ENCODE results near the gene SLMAP. TPM values are rescaled to one million over a fixed set of nuclear protein-coding genes. Genes with fewer than 3 reads are reported as not detected.

The SLMAP gene
- polyA plus RNA-seq, 2 of the 4 experiments (the other 2 are of a cell fraction), result 15.2 to 33.1 TPM

DNA sequence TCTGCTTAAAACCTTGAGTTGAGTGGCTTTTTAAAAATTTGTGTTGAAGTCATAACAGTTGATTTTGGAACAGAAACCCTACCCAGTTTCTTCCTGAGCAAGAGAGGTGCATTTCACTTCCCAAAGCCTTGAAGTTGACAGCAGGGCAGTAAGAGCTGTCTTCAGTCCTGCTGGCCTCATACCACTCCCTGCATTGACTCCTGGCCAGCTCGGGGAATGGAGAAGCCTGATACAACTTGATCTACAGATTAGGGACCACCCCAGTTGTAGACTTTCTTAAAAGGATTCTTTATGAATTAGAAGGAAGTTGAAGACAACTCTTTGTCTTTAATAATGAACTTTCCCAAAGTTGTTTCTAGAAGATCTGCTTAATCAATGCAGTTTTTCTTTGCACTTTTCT is 161.5 kb downstream of the SLMAP start:
- H3K4me2 ChIP-seq, result no peak overlapping the region
- H3K9me3 ChIP-seq, result no peaks in the 10 kb centered on the region
- ChIA-PET POLR2A (no interaction called here), CTCF (interaction anchor here (0.9 kb wide), 1 partner anchor 15 kb away, joined by 3 read pairs; no protein-coding TSS in a partner anchor)
- 80% methylated on average over 1 of the region's 1 CpG for WGBS (ENCODE audit: missing lambda C conversion rate)
- no peak overlapping the region for H3K27ac ChIP-seq
- DNase-seq (ENCODE audit: low read depth in 1 of 2, low spot score in 1 of 2) (no peak), FAIRE-seq (no peak), ATAC-seq (no peak)
- no peak for TF ChIP-seq ZSCAN20 (CRISPR knock-in tag; IDR thresholded peaks at IDR 0.05)
- TF ChIP-seq POLR2A (IDR thresholded peaks at IDR 0.05; ENCODE audit: low read length), result no peak
- no peak for TF ChIP-seq BHLHE40 (IDR thresholded peaks at IDR 0.05; ENCODE audit: low read depth, low read length)
- no peak for TF ChIP-seq CEBPB (IDR thresholded peaks at IDR 0.05)
- no peak for TF ChIP-seq CBX2 (IDR thresholded peaks at IDR 0.05; ENCODE audit: borderline replicate concordance, low read depth)
- no peak for TF ChIP-seq NPAS2 (CRISPR knock-in tag; IDR thresholded peaks at IDR 0.05; ENCODE audit: borderline replicate concordance)
- no peak for TF ChIP-seq FOSB (CRISPR knock-in tag; IDR thresholded peaks at IDR 0.05)
- no peak for TF ChIP-seq HOXB13 (CRISPR knock-in tag; IDR thresholded peaks at IDR 0.05; ENCODE audit: low read depth)
- TF ChIP-seq, protein P1, sequence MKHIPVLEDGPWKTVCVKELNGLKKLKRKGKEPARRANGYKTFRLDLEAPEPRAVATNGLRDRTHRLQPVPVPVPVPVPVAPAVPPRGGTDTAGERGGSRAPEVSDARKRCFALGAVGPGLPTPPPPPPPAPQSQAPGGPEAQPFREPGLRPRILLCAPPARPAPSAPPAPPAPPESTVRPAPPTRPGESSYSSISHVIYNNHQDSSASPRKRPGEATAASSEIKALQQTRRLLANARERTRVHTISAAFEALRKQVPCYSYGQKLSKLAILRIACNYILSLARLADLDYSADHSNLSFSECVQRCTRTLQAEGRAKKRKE (CRISPR knock-in tag; IDR thresholded peaks at IDR 0.05; ENCODE audit: low read depth), result no peak
- TF ChIP-seq, protein P2, sequence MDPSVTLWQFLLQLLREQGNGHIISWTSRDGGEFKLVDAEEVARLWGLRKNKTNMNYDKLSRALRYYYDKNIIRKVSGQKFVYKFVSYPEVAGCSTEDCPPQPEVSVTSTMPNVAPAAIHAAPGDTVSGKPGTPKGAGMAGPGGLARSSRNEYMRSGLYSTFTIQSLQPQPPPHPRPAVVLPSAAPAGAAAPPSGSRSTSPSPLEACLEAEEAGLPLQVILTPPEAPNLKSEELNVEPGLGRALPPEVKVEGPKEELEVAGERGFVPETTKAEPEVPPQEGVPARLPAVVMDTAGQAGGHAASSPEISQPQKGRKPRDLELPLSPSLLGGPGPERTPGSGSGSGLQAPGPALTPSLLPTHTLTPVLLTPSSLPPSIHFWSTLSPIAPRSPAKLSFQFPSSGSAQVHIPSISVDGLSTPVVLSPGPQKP (IDR thresholded peaks at IDR 0.05; ENCODE audit: low read depth, low read length), result no peak
- TF ChIP-seq, protein P3, sequence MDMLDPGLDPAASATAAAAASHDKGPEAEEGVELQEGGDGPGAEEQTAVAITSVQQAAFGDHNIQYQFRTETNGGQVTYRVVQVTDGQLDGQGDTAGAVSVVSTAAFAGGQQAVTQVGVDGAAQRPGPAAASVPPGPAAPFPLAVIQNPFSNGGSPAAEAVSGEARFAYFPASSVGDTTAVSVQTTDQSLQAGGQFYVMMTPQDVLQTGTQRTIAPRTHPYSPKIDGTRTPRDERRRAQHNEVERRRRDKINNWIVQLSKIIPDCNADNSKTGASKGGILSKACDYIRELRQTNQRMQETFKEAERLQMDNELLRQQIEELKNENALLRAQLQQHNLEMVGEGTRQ (IDR thresholded peaks at IDR 0.05), result no peak
- no peaks in the 10 kb centered on the region for H3K4me1 ChIP-seq
- no peak overlapping the region for H3K4me3 ChIP-seq

DNA sequence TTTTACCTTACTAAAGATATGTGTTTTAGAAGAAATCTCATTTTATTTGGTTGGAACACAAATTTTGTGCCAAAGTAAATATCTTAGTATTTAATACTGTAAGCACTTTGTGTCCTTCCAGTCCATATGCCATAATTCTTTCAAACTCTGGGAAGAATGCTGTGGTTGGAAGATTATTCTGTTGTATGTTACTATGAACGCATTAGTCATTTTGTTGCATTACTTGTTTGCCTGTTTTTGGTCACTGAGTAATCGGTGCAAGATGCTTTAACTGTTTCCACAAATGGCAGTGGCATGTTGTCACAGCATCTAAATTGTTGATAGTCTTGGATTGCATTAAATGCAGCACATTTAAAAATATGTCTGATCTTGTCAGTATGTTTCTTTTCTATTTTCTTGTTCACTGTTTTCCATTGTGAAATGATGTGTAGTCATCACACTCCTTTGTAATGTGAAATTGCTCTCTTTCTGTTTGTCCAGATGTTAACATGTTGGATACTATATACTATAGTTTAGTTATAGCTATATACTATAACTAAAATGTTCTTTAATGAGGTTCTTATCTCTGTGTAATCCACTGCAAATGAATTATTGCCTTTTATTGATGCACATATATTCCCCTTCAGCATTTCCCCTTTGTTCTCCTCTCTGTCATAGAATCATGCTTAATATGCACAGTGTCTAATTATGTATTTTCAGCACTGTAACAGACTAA is 162.2 kb downstream of the SLMAP start:
- ATAC-seq, result no peak
- no peak overlapping the region for H3K27ac ChIP-seq
- FAIRE-seq, result no peak
- CTCF ChIA-PET, result interaction anchor here (0.9 kb wide), 2 partner anchors 8 to 16 kb away, joined by 3 to 4 read pairs; no protein-coding TSS in a partner anchor
- H3K4me1 ChIP-seq, result no peaks in the 10 kb centered on the region
- TF ChIP-seq ZNF302 (CRISPR knock-in tag; IDR thresholded peaks at IDR 0.05) (no peak), EP300 (IDR thresholded peaks at IDR 0.05) (no peak), HEYL (CRISPR knock-in tag; IDR thresholded peaks at IDR 0.05) (no peak), NR3C1 (IDR thresholded peaks at IDR 0.05) (no peak), HOXB5 (CRISPR knock-in tag; IDR thresholded peaks at IDR 0.05) (no peak), FOSL2 (IDR thresholded peaks at IDR 0.05) (no peak), FOSL2 (CRISPR knock-in tag; IDR thresholded peaks at IDR 0.05) (no peak), POLR2A (IDR thresholded peaks at IDR 0.05; ENCODE audit: low read length) (no peak), PHF8 (IDR thresholded peaks at IDR 0.05; ENCODE audit: borderline replicate concordance, low read depth) (no peak), JUNB (IDR thresholded peaks at IDR 0.05) (no peak), NFE2L2 (conservative IDR thresholded peaks at IDR 0.05; ENCODE audit: low read length) (no peak), ZSCAN20 (CRISPR knock-in tag; IDR thresholded peaks at IDR 0.05) (no peak), FOSB (CRISPR knock-in tag; IDR thresholded peaks at IDR 0.05) (no peak), KDM5A (IDR thresholded peaks at IDR 0.05) (no peak)
- TF ChIP-seq, protein P4, sequence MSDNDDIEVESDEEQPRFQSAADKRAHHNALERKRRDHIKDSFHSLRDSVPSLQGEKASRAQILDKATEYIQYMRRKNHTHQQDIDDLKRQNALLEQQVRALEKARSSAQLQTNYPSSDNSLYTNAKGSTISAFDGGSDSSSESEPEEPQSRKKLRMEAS (IDR thresholded peaks at IDR 0.05), result no peak
- TF ChIP-seq, protein P3 (IDR thresholded peaks at IDR 0.05), result no peak
- 87% methylated on average over 2 of the region's 2 CpGs for WGBS (ENCODE audit: missing lambda C conversion rate)
- POLR2A ChIA-PET, result no interaction called here
- H3K4me3 ChIP-seq, result no peak overlapping the region
- no peak for DNase-seq (ENCODE audit: low read depth in 1 of 2, low spot score in 1 of 2)
- no peak overlapping the region for H3K4me2 ChIP-seq
- no peaks in the 10 kb centered on the region for H3K9me3 ChIP-seq
